Astrocyte (in vitro differentiated cells and primary cell): ENCODE data around the gene RELN. TPM values are rescaled to one million over a fixed set of nuclear protein-coding genes. Genes with fewer than 3 reads are reported as not detected.
A peak's percentile ranks its signal among the peaks of the same experiment; 100 is the strongest.

Experiments used
- DNase-seq: peaks from one replicate; pipeline ENCODE4 v3.0.0-alpha.2; 2010; ENCODE audit warnings: low read depth
- FAIRE-seq: peaks from 2 replicates; lab custom pipeline; 2011; peaks lifted over from hg19 to GRCh38; lab: Jason Lieb, UNC
- H2AFZ ChIP-seq: 2 replicates; pipeline ENCODE4 v1.6.0; 2012; ENCODE audit warnings: low read depth, low read length, inconsistent platforms
- H3K27ac ChIP-seq: 2 replicates; pipeline ENCODE4 v1.5.1; 2011; ENCODE audit warnings: low read depth, low read length, inconsistent platforms
- H3K27me3 ChIP-seq: 2 replicates; pipeline ENCODE4 v1.6.0; 2011; ENCODE audit warnings: low read length, inconsistent platforms; ENCODE audit not compliant: insufficient read depth
- H3K36me3 ChIP-seq: 2 replicates; pipeline ENCODE4 v1.5.1; 2011; ENCODE audit warnings: low read length, inconsistent platforms; ENCODE audit not compliant: insufficient read depth
- H3K4me1 ChIP-seq: 2 replicates; pipeline ENCODE4 v1.5.1; 2011; ENCODE audit warnings: low read length, inconsistent platforms; ENCODE audit not compliant: insufficient read depth
- H3K4me2 ChIP-seq: 2 replicates; pipeline ENCODE4 v1.6.0; 2012; ENCODE audit warnings: low read length, inconsistent platforms
- H3K4me3 ChIP-seq: 2 replicates; pipeline ENCODE4 v1.5.1; 2011; ENCODE audit warnings: low read depth, mild to moderate bottlenecking, low read length, inconsistent platforms; ENCODE audit not compliant: insufficient read depth
- H3K79me2 ChIP-seq: 2 replicates; pipeline ENCODE4 v1.6.0; 2012; ENCODE audit warnings: mild to moderate bottlenecking, low read length, inconsistent platforms; ENCODE audit not compliant: insufficient read depth
- H3K9ac ChIP-seq: 2 replicates; pipeline ENCODE4 v1.6.0; 2012; ENCODE audit warnings: mild to moderate bottlenecking, low read length, inconsistent platforms
- H3K9me3 ChIP-seq: 2 replicates; pipeline ENCODE4 v1.5.1; 2012; ENCODE audit warnings: low read depth, mild to moderate bottlenecking, low read length, inconsistent platforms; ENCODE audit not compliant: insufficient read depth
- H4K20me1 ChIP-seq: 2 replicates; pipeline ENCODE4 v1.6.0; 2012; ENCODE audit warnings: low read length, inconsistent platforms; ENCODE audit not compliant: insufficient read depth
- H3K27ac Mint-ChIP-seq: one replicate; pipeline ENCODE4 v1.8.0; 2021; ENCODE audit warnings: mild to moderate bottlenecking, mixed read lengths; ENCODE audit not compliant: unreplicated experiment
- H3K27me3 Mint-ChIP-seq: one replicate; pipeline ENCODE4 v1.8.0; 2021; ENCODE audit warnings: low read depth, mixed read lengths; ENCODE audit not compliant: unreplicated experiment
- H3K36me3 Mint-ChIP-seq: one replicate; pipeline ENCODE4 v1.8.0; 2021; ENCODE audit warnings: low read depth, mixed read lengths; ENCODE audit not compliant: unreplicated experiment
- H3K4me1 Mint-ChIP-seq: one replicate; pipeline ENCODE4 v1.8.0; 2021; ENCODE audit warnings: low read depth, mixed read lengths; ENCODE audit not compliant: unreplicated experiment
- H3K4me3 Mint-ChIP-seq: one replicate; pipeline ENCODE4 v1.8.0; 2021; ENCODE audit warnings: mild to moderate bottlenecking, moderate library complexity, mixed read lengths; ENCODE audit not compliant: unreplicated experiment
- H3K9me3 Mint-ChIP-seq: one replicate; pipeline ENCODE4 v1.8.0; 2021; ENCODE audit warnings: mild to moderate bottlenecking, mixed read lengths; ENCODE audit not compliant: unreplicated experiment
- EZH2 ChIP-seq: IDR thresholded peaks from 2 replicates; pipeline ENCODE4 v1.6.1; 2012; ENCODE audit warnings: mild to moderate bottlenecking, low read length, inconsistent platforms; ENCODE audit not compliant: insufficient read depth
- total RNA-seq: library from RNA; stranded (reverse); gene quantifications from 2 replicates; pipeline ENCODE4 v1.2.1, GENCODE V29; 2021
- TF ChIP-seq, protein P1 (sequence below): IDR thresholded peaks from 2 replicates; pipeline ENCODE4 v1.5.1; 2011; ENCODE audit warnings: low read depth, mild to moderate bottlenecking, inconsistent platforms, low read length, moderate library complexity; ENCODE audit not compliant: insufficient read depth

RELN gene
- total RNA-seq, 1 donor from 2014 or later: 0.98 TPM

DNA sequence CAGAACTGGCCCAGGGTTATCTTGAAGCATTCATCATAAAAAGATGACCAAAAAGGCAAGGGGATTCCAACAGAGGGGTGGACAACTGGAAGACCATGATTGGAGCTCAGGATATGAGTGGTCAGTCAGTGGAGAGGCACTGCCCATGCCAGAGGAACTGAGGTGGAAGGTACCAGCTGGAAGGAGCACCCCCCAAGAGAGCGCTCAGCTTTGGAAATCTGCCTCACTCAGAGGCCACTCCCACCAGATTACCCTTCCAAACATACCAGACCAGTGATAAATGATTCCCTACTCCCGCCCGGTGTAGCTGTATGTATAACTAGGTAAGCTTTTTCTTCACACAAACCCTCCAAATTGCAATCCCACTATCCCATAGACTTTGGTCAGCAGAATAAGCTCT lies 286.5 kb downstream of the RELN start:
- H2AFZ ChIP-seq: no peak overlapping the region
- no peak overlapping the region for H3K27ac ChIP-seq
- FAIRE-seq: no peak

DNA sequence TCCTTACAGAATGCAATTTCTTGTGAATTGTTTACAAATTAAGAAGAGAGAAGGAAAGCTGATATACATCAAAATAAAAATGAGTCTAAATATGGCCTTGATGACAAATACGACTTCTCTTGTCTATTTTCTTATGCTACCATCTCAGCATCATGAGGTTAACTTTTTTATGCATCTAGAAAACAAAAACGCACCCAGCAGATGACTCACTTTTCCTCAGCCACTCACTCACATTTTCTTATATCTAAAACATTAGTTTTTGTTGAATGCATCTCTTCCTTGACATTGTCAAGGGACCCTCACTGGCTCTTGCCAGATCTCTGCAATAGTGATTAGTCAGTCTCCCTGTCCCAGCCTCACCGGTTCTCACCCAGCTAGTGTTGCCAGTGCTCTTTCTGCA lies 287.0 kb downstream of the RELN start:
- no peak overlapping the region for H3K4me3 ChIP-seq
- H2AFZ ChIP-seq: no peak overlapping the region
- no peak overlapping the region for H3K27ac ChIP-seq
- H3K4me3 Mint-ChIP-seq: no peak overlapping the region
- no peaks in the 10 kb centered on the region for H3K9me3 ChIP-seq
- H4K20me1 ChIP-seq: no peaks in the 10 kb centered on the region
- H3K9ac ChIP-seq: no peak overlapping the region
- TF ChIP-seq EZH2: no peak
- TF ChIP-seq, protein P1, sequence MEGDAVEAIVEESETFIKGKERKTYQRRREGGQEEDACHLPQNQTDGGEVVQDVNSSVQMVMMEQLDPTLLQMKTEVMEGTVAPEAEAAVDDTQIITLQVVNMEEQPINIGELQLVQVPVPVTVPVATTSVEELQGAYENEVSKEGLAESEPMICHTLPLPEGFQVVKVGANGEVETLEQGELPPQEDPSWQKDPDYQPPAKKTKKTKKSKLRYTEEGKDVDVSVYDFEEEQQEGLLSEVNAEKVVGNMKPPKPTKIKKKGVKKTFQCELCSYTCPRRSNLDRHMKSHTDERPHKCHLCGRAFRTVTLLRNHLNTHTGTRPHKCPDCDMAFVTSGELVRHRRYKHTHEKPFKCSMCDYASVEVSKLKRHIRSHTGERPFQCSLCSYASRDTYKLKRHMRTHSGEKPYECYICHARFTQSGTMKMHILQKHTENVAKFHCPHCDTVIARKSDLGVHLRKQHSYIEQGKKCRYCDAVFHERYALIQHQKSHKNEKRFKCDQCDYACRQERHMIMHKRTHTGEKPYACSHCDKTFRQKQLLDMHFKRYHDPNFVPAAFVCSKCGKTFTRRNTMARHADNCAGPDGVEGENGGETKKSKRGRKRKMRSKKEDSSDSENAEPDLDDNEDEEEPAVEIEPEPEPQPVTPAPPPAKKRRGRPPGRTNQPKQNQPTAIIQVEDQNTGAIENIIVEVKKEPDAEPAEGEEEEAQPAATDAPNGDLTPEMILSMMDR: no peak
- H3K27me3 ChIP-seq: no peaks in the 10 kb centered on the region
- no peaks in the 10 kb centered on the region for H3K36me3 Mint-ChIP-seq
- H3K27me3 Mint-ChIP-seq: peaks cover 2% of the 10 kb centered on the region
- no peaks in the 10 kb centered on the region for H3K4me1 ChIP-seq
- no peak overlapping the region for H3K27ac Mint-ChIP-seq
- no peaks in the 10 kb centered on the region for H3K36me3 ChIP-seq
- H3K4me2 ChIP-seq: no peak overlapping the region
- FAIRE-seq (no peak), DNase-seq (no peak)
- no peaks in the 10 kb centered on the region for H3K79me2 ChIP-seq
- H3K9me3 Mint-ChIP-seq: no peaks in the 10 kb centered on the region
- no peaks in the 10 kb centered on the region for H3K4me1 Mint-ChIP-seq

More for the DNA sequence above, 286.5 kb downstream of the RELN start:
- H4K20me1 ChIP-seq: no peaks in the 10 kb centered on the region
- Mint-ChIP-seq H3K36me3 (no peaks in the 10 kb centered on the region), H3K9me3 (no peaks in the 10 kb centered on the region), H3K4me3 (no peak overlapping the region), H3K27ac (peak overlapping the region; percentile 44), H3K4me1 (no peaks in the 10 kb centered on the region), H3K27me3 (peaks cover 2% of the 10 kb centered on the region)
- TF ChIP-seq EZH2: no peak
- TF ChIP-seq, protein P1: no peak
- no peak overlapping the region for H3K4me2 ChIP-seq
- no peak for DNase-seq
- H3K9ac ChIP-seq: no peak overlapping the region
- no peaks in the 10 kb centered on the region for H3K36me3 ChIP-seq
- H3K9me3 ChIP-seq: no peaks in the 10 kb centered on the region
- H3K4me1 ChIP-seq: no peaks in the 10 kb centered on the region
- no peaks in the 10 kb centered on the region for H3K79me2 ChIP-seq
- no peak overlapping the region for H3K4me3 ChIP-seq
- H3K27me3 ChIP-seq: no peaks in the 10 kb centered on the region

DNA sequence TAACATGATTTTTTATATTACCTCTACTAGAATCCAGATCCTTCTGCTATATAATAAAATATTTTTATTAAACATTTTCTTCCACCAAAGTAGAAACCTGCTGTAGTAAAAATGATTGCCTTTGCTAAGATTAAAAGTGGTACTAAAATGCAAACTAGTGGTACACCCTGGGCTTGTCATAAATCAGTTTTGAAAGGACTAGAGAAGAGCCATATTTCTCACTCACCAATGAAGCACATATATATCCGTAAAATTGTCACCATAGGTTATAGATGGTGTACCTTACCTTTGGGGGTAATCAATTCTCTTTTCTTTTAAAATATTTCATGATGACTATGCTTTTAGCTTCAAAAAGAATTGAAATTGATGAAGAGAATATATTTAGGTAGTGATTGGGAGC lies 290.4 kb downstream of the RELN start:
- Mint-ChIP-seq H3K9me3 (peaks cover 3% of the 10 kb centered on the region), H3K4me3 (no peak overlapping the region), H3K27ac (no peak overlapping the region), H3K36me3 (no peaks in the 10 kb centered on the region), H3K4me1 (no peaks in the 10 kb centered on the region), H3K27me3 (peaks cover 4% of the 10 kb centered on the region)
- Histone ChIP-seq H3K4me3 (no peak overlapping the region), H3K79me2 (no peaks in the 10 kb centered on the region), H4K20me1 (no peaks in the 10 kb centered on the region), H3K4me1 (no peaks in the 10 kb centered on the region), H3K27ac (no peak overlapping the region), H3K4me2 (no peak overlapping the region), H3K9me3 (no peaks in the 10 kb centered on the region), H3K36me3 (no peaks in the 10 kb centered on the region), H3K9ac (no peak overlapping the region), H2AFZ (no peak overlapping the region), H3K27me3 (no peaks in the 10 kb centered on the region)
- DNase-seq (no peak), FAIRE-seq (no peak)
- no peak for TF ChIP-seq EZH2
- TF ChIP-seq, protein P1: no peak
